ENCODE measurements around the gene DIDO1. TPM values are rescaled to one million over a fixed set of nuclear protein-coding genes. Genes with fewer than 3 reads are reported as not detected.
A peak's percentile ranks its signal among the peaks of the same experiment; 100 is the strongest.

DIDO1 gene
- total and polyA plus RNA-seq, 2 of the 13 experiments (the other 11 are each of a cell fraction or from before 2014, with no cell fraction given), result 75.0 to 75.1 TPM

DNA sequence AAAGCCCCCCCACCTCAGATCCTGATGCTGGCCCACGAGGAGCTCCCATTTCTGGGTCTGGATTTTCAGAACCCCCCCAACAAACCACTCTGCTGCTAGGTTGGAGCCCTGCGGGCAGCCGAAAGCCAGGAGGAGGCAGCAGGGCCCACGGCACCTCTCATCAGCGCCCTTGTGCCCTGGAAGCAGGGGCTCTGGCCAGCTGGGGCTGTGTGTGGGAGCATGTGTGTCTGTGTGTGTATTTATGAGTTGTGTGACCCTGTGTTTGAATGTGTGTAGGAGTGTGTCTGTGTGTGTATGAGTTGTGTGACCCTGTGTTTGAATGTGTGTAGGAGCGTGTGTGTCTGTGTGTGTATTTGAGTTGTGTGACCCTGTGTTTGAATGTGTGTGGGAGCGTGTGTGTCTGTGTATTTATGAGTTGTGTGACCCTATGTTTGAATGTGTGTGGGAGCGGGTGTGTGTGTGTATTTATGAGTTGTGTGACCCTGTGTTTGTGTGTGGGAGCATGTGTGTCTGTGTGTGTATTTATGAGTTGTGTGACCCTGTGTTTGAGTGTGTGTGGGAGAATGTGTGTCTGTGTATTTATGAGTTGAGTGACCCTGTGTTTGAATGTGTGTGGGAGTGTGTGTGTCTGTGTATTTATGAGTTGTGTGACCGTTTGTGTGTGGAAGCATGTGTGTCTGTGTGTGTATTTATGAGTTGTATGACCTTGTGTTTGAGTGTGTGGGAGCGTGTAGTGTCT is 45.1 kb upstream of the DIDO1 start (continued):
- TF ChIP-seq KLF16 (CRISPR knock-in tag; IDR thresholded peaks at IDR 0.05), result peak in 1 of 2 experiments; percentile 1; a peak in 1 of 4 replicates
- no peak for TF ChIP-seq TCF7L2 (IDR thresholded peaks at IDR 0.05; ENCODE audit: low read depth, low read length)
- TF ChIP-seq TBP (CRISPR knock-in tag; IDR thresholded peaks at IDR 0.05), result no peak
- peak; percentile 7; the same call in 1 of the 2 replicates for TF ChIP-seq KDM3A (CRISPR knock-in tag; IDR thresholded peaks at IDR 0.05; ENCODE audit: low read depth)
- TF ChIP-seq ZNF549 (CRISPR knock-in tag; IDR thresholded peaks at IDR 0.05), result no peak
- 0 out of 2 replicates have a peak, but pooled peaks have one; percentile 26 for TF ChIP-seq ZC3H13 (CRISPR knock-in tag; IDR thresholded peaks at IDR 0.05)
- TF ChIP-seq, protein P1, sequence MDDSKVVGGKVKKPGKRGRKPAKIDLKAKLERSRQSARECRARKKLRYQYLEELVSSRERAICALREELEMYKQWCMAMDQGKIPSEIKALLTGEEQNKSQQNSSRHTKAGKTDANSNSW (CRISPR knock-in tag; IDR thresholded peaks at IDR 0.05; ENCODE audit: borderline replicate concordance), result 0 out of 2 replicates have a peak, but pooled peaks have one; percentile 41
- TF ChIP-seq, protein P2, sequence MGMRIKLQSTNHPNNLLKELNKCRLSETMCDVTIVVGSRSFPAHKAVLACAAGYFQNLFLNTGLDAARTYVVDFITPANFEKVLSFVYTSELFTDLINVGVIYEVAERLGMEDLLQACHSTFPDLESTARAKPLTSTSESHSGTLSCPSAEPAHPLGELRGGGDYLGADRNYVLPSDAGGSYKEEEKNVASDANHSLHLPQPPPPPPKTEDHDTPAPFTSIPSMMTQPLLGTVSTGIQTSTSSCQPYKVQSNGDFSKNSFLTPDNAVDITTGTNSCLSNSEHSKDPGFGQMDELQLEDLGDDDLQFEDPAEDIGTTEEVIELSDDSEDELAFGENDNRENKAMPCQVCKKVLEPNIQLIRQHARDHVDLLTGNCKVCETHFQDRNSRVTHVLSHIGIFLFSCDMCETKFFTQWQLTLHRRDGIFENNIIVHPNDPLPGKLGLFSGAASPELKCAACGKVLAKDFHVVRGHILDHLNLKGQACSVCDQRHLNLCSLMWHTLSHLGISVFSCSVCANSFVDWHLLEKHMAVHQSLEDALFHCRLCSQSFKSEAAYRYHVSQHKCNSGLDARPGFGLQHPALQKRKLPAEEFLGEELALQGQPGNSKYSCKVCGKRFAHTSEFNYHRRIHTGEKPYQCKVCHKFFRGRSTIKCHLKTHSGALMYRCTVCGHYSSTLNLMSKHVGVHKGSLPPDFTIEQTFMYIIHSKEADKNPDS (CRISPR knock-in tag; IDR thresholded peaks at IDR 0.05), result no peak
- TF ChIP-seq ZSCAN31 (CRISPR knock-in tag; IDR thresholded peaks at IDR 0.05; ENCODE audit: low read depth), result no peak
- TF ChIP-seq ZNF570 (CRISPR knock-in tag; IDR thresholded peaks at IDR 0.05; ENCODE audit: borderline replicate concordance), result no peak
- TF ChIP-seq, protein P3, sequence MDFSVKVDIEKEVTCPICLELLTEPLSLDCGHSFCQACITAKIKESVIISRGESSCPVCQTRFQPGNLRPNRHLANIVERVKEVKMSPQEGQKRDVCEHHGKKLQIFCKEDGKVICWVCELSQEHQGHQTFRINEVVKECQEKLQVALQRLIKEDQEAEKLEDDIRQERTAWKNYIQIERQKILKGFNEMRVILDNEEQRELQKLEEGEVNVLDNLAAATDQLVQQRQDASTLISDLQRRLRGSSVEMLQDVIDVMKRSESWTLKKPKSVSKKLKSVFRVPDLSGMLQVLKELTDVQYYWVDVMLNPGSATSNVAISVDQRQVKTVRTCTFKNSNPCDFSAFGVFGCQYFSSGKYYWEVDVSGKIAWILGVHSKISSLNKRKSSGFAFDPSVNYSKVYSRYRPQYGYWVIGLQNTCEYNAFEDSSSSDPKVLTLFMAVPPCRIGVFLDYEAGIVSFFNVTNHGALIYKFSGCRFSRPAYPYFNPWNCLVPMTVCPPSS (IDR thresholded peaks at IDR 0.05), result 0 out of 2 replicates have a peak, but pooled peaks have one; percentile 20
- no peak for TF ChIP-seq ZNF34 (CRISPR knock-in tag; IDR thresholded peaks at IDR 0.05; ENCODE audit: borderline replicate concordance)
- TF ChIP-seq, protein P4, sequence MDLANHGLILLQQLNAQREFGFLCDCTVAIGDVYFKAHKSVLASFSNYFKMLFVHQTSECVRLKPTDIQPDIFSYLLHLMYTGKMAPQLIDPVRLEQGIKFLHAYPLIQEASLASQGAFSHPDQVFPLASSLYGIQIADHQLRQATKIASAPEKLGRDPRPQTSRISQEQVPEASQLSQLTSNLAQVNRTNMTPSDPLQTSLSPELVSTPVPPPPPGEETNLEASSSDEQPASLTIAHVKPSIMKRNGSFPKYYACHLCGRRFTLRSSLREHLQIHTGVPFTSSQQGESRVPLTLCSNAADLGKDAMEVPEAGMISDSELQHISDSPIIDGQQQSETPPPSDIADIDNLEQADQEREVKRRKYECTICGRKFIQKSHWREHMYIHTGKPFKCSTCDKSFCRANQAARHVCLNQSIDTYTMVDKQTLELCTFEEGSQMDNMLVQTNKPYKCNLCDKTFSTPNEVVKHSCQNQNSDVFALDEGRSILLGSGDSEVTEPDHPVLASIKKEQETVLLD (CRISPR knock-in tag; IDR thresholded peaks at IDR 0.05; ENCODE audit: low read depth), result no peak
- no peak; the same call in 1 of the 2 replicates for TF ChIP-seq DNMT1 (CRISPR knock-in tag; IDR thresholded peaks at IDR 0.05)
- TF ChIP-seq ZNF569 (CRISPR knock-in tag; IDR thresholded peaks at IDR 0.05; ENCODE audit: borderline replicate concordance), result no peak
- TF ChIP-seq, protein P5, sequence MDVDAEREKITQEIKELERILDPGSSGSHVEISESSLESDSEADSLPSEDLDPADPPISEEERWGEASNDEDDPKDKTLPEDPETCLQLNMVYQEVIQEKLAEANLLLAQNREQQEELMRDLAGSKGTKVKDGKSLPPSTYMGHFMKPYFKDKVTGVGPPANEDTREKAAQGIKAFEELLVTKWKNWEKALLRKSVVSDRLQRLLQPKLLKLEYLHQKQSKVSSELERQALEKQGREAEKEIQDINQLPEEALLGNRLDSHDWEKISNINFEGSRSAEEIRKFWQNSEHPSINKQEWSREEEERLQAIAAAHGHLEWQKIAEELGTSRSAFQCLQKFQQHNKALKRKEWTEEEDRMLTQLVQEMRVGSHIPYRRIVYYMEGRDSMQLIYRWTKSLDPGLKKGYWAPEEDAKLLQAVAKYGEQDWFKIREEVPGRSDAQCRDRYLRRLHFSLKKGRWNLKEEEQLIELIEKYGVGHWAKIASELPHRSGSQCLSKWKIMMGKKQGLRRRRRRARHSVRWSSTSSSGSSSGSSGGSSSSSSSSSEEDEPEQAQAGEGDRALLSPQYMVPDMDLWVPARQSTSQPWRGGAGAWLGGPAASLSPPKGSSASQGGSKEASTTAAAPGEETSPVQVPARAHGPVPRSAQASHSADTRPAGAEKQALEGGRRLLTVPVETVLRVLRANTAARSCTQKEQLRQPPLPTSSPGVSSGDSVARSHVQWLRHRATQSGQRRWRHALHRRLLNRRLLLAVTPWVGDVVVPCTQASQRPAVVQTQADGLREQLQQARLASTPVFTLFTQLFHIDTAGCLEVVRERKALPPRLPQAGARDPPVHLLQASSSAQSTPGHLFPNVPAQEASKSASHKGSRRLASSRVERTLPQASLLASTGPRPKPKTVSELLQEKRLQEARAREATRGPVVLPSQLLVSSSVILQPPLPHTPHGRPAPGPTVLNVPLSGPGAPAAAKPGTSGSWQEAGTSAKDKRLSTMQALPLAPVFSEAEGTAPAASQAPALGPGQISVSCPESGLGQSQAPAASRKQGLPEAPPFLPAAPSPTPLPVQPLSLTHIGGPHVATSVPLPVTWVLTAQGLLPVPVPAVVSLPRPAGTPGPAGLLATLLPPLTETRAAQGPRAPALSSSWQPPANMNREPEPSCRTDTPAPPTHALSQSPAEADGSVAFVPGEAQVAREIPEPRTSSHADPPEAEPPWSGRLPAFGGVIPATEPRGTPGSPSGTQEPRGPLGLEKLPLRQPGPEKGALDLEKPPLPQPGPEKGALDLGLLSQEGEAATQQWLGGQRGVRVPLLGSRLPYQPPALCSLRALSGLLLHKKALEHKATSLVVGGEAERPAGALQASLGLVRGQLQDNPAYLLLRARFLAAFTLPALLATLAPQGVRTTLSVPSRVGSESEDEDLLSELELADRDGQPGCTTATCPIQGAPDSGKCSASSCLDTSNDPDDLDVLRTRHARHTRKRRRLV (CRISPR knock-in tag; IDR thresholded peaks at IDR 0.05), result no peak

All from HepG2 (cell line).